Activated T-cell treated with anti-CD3 and anti-CD28 coated beads for 24 hours (primary cell): Measurements from ENCODE around the gene ARHGAP28.
"Not testable (repeated sequence)": the region's sequence is repeated elsewhere in the genome, so short reads cannot be mapped to it uniquely, and the experiment has no call there.

Source experiments
- DNase-seq: peaks from one replicate; pipeline ENCODE4 v3.0.0-alpha.2; 2020; ENCODE audit warnings: low read depth

Gene ARHGAP28

DNA sequence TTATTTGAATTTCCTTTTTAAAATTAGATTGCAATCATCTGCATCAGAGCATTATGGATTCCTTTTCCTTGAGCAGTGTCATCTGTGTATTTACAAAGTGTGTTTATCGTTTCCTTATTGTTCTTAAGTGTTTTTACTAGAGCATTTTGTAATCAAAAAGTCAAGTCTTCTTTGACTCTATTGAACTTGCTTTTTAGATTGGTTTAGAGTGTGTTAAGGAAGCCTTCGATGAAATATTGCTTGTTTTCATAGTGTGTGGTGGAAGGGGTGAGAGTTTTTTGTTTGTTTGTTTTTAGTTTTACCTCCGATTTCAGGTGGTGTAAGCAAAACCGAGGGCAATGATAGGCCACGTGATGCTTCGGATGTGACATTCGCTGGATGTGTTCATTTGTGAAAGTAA lies 45.7 kb downstream of the ARHGAP28 start:
- DNase-seq, result no peak

DNA sequence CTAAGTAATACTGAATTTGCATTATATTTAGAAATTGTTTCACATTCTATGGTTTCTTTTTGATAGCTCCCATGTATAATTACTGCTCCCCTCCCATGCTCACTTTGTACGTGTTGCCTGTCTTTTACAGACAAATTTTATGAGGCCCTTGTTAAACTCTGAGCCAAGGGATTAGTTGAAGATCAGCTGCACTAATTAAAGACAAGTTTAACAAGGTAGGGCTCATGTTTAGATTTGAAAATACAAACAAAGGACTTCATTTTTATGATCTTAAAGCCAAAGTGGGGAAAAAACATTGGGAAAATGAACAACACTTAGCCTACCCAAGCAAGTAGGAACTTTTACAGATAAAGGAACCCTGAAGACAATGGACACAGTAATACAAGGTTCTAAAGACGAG lies 46.2 kb downstream of the ARHGAP28 start:
- no peak for DNase-seq

DNA sequence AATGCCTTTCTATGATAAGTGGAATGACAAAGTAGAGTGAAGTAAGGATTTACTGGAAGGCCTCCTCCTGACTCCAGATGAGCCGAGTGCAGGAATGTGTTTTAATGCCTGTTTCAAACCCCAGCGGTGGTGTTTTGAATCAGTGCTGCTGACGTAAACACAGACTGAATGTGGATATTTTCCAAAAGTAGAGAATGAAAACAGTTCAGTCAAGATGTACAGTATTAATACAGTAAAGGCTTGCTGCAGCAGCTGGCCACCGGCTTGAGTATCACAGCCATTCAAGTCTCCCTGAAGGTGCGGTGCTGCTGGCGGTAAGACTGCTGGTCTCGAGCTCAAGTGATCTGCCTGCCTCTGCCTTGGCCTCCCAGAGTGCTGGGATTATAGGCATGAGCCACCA lies 46.7 kb downstream of the ARHGAP28 start:
- DNase-seq, result no peak

DNA sequence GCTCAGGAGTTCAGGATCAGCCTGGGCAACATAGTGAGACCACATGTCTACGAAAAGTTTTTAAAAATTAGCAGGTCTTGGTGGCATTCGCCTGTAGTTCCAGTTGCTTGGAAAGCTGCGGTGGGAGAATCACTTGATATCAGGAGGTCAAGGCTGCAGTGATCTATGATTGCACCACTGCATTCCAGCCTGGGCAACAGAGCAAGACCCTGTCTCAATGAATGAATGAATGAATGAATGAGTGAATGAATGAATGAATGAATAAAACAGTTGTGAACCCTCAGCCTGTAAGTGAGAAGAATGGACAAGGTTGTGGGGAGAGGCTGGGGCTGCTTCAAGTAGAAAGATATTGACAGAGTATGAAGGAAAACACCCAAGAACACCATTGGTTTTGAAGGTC lies 48.0 kb downstream of the ARHGAP28 start:
- DNase-seq, result no peak

DNA sequence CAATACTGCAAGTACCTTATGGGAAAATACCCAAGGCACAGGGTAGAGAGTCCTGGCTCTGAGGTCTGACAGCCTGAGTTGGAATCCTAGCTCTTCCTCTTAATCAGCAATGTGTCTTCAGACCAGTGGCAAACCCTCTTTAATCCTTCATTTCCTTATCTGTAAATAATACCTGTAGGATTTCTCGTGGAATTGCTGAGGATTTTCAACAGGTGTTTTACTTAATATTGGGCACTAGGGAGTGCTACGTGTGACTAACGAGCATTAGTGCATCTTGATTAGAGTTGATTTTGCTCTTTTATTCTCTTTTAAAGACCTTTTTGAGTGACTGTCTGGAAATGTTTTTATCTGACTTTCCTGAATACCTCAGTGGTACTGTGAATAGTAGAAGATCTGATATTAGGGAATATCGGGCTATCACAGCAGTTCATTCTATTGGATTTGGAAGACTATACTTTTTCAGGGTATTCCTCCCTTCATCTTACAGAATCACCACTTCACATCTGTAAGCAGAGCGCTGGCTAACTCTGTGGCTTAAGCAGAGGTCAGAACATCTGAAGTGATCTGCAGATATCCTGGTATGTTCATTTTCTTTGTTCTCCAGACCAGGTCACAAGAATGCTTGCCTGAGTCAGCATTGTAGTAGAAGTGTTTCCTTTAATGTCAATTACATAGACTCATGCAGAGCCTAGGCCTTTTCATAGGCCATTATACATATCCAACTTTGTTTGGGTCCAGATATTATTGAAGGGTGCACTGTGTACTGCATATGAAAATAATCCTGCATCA lies 49.1 kb downstream of the ARHGAP28 start:
- DNase-seq, result no peak

DNA sequence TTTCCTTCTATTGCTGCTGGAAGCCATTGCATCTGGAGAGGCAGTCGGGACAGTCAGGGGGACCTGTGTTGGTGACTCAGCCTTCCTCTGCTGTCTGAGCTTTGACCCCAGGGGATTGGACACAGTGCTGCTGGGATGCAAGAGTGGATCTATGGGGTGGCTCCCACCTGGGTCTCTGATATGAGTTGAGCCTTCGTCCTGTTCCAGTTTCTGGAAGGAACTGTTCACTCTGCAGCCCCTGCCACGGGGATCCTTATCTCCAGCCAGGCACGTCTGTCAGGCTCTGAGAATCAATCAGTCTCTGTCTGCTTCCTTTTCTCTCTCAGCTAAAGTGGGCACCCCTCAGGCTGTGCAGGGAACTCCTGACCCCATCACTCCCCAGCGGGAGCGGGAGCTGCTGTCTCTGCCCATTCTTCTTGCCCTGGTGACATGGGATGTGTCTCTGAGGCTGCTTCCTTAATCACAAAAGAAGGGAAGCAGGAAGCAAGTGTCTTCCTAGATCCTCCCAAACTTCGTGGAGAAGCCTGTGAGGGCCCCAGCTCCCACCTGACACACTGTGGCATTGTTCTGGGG lies 51.7 kb downstream of the ARHGAP28 start:
- DNase-seq, result no peak

DNA sequence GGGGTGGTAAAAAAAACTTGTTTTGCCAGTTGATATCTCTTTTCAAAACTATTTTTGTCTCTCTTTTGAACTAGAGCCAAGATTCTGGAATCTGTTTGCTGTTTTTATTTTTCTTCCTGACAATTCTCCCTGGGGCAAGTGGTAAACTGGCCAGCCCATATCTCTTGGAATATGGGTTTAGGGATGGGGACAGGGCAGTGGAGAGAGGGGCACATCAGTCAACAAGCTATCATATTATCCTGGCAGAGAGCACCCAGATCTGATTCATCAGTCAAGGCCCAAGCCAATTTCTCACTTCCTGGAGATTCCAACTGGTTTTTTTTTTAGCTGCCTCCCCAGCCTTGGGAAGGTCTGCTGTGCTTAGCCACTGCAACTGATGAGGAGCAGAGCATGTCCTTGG lies 52.3 kb downstream of the ARHGAP28 start:
- no peak for DNase-seq

DNA sequence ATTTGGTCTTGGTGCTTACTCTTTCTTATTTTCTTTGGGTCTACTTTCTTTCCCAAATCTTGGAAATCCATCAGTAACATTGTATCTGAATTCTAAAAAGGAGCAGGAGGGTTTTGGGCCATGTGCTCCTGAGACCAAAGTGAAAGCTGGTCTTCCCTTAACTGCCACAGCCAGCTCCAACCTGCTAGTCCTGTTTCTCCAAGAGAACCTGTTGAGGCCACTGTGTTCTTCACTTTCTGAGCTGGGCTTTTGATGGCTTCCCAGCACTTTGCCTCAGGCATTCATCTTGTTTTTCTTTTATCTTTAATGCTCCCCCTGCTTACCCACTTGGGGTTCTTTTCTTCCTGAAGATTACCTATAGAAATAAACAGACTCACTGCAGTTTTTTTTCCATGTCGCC lies 53.3 kb downstream of the ARHGAP28 start:
- DNase-seq, result no peak

DNA sequence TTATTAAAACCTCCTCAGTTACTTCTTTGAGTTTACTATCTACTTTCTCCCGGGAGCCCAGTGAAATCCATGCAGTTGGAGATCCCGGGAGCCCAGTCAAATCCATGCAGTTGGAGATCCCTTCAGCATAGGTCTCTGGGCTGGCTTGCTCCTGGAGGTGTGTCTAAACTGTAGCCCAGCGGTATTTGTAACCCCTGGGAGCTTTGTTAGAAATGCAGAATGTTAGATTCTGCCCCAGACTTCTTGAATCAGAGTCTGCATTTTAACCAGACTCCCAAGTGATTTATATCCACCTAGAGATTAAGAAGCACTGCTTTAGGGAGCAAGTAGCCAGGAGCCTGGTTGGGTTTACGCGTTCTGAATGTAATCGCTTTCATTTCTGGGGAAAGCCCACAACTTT lies 54.5 kb downstream of the ARHGAP28 start:
- DNase-seq, result no peak

DNA sequence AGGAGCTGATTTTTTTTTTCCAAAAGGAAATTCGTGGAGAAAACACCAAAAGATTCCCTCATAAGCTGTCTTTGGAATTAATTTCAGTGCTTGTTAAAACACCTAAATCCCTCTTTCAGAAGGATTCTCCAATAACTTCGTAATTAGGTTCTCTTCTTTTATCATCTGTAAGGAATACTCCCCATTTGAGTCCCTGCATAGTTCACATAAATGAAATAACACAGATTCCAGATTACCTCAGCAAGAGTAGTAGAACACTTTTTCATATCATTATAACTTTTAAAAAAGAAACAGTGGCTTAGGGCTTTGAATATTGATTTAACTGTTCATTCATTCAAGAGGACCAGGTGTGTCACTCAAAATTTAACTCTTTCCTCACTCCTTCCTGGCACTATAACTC lies 55.5 kb downstream of the ARHGAP28 start:
- no peak for DNase-seq

DNA sequence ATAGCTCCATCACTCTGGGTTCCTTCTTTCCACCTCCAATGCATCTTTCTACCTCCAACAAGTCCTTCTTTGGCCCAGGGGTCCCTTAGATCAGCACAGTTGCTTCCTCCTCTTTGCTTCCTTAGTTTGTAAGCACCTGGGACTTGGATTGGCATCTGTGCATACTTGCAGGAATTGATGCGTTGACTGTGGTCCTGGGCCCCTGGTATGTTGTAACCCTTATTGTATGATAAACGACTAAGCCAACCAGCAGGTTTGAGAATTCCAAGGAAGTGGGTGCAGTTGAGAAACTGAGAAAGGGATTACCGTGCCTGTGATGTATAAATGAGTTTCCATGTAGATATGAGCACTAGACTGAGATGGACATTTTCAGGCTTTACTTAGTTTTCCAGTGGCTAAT lies 55.9 kb downstream of the ARHGAP28 start:
- DNase-seq, result no peak

DNA sequence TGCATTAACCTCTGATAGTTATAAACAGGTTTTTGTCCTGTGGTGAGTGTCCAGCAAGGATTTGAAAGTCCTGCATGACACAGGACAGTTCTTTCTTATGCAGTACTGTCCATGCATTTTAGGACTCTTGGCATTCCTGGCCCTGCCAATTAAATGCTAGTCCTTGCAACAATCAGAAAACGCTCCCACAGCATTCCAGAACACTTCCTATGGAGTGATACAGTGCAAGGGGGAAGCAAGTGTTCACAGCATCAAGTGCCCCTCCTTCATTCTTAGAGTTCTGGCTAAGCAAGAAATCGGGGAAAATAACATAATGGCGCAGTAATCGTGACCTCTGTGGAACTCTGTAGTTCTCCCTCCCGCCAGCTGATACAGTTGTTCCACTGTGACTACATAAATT lies 62.9 kb downstream of the ARHGAP28 start:
- no peak for DNase-seq

DNA sequence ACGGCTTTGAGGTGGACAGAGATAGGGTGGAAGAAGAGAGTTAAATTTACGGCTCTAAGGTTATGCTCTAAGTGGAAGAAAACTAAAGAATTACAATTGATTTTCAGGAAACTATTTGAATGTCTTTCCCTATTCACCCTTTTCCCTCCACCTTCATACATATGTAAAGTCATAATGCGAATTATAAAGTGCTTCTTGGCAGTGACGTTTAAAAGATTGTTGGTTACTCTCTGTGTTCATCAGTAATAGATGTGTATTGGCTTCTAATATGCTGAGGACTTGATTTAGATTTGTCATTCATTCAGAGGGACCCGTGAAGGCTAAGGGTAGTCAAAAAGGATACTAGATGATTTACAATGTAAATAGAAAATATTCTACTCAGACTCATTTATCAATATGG lies 63.9 kb downstream of the ARHGAP28 start:
- DNase-seq, result no peak

DNA sequence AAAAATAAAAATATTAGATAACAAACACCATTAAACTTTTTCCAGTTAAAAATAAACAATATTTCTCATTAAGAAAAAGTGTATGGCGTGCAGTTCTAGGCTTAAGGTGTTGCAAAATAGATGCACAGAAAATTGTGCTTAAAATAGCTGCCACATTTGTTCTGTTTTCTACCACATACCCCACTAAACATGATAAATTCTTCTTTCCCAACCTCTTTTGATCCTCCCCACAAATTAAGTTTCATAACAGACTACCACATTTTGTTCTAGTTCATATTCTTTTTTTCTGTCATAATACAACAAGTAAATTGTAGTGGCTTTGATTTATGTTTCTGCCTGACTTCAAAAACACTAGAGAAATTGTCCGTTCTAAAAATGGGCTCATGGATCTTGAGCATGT lies 64.5 kb downstream of the ARHGAP28 start:
- no peak for DNase-seq

DNA sequence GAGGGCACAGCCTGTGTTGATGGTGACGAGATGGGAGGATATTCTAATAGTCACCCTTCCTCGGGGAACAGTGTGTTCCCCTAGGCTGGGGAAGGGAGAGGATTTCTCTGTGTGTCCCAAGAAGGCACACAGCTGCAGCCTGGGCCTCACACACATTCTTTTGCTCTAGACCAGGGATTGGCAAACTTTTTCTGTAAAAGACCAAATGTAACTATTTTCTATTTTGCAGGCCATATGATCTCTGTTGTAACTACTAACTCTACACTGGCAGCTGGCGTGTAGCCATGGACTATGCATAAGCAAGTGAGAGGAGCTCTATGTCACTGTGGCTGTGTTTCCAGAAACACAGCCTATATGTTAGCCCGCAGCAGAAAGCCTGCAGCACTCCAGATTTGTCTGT lies 65.8 kb downstream of the ARHGAP28 start:
- DNase-seq, result no peak

DNA sequence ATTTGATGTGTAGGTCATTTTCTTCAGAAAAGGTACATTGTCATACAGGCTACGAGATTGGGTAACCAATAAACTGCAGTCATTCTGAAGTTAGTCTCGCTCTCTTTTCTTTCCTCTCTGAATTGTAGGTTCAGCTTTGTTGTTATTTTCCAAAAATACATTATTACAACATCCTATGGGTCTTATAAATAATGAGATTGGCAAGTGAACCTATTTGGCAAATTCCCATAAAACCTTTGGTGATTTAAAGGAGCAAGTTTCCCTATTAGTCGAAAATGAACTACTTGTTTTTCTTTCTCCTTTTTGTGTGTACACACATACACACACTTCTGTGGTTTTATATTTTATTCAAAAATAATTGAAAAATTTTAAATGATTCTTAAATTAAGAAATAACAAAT lies 67.0 kb downstream of the ARHGAP28 start:
- no peak for DNase-seq

DNA sequence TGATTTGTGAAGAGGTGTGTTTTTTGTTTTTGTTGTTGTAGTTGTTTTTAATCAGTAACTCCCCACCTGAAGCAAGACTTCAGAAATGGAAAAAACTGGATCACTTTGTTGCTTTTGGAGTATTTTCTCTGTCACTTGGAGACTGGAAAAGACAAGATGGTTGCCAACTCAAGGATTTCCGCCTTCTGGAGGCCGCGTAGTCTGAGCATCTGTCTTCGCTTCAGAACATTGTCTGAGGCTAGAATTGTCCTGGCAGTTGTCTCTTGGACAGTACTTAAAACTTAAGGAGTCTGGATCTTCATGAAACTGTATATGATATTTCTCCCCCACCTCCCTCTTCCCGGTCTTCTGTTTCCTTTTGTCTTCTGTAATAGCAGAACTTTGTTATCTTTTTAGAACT lies 67.7 kb downstream of the ARHGAP28 start:
- DNase-seq, result no peak

DNA sequence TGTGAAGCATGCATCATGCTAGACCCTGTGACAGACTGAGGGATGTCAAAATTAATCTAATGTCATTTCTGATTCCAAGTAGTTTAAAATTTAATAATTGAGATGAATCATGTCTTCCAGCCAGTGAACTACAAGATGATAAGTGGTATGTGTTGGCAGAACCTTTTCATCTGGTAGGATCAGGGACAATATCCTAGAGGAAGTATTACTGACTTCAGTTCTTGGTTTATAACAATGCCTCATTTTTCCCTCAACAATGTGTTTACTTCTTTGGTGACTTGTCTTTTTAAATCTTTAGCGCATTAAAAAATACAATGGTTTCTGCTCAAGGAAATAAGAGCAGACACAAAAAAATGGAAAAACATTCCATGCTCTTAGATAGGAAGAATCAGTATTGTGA lies 69.4 kb downstream of the ARHGAP28 start:
- no peak for DNase-seq

DNA sequence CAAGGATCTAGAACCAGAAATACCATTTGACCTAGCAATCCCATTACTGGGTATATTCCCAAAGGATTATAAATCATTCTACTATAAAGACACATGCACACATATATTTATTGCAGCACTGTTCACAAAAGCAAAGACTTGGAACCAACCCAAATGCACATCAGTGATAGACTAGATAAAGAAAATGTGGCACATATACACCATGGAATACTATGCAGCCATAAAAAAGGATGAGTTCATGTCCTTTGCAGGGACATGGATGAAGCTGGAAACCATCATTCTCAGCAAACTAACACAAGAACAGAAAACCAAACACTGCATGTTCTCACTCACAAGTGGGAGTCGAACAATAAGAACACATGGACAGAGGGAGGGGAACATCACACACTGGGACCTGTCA lies 70.8 kb downstream of the ARHGAP28 start:
- DNase-seq, result not testable (repeated sequence)

DNA sequence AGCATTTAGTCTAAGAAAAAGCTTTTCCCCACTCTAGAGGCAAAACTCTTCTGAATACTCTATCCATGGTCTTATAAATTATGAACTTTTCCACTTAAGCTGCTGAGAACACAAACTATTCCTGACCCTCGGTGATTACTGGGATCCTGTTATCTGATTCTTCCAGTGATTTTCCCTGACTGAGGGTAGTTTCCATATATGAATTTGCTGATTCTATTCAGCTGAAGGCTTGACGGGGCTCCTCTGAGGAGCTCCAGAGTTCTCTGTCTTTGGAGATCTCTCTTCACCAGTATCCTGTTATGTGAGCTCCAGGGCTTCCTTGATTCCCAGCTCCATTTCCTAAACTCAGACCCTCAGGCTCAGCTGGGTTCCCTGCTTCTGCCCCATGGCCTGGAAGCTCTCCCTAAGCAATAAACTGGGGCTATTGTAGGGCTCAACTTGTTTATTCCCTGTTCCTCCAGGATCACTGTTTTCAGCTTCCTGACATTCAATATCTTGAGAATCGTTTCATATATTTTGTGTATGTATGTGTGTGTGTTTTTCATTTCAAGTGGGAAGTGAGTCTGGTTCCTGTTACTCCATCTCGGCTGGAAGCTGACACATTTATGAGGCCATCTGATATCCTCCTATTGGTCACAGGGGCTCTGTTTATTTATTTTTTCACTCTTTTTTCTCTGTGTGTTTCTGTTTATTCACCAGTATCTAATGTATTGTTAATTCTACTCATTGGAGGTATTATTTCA lies 78.2 kb downstream of the ARHGAP28 start:
- DNase-seq, result no peak

DNA sequence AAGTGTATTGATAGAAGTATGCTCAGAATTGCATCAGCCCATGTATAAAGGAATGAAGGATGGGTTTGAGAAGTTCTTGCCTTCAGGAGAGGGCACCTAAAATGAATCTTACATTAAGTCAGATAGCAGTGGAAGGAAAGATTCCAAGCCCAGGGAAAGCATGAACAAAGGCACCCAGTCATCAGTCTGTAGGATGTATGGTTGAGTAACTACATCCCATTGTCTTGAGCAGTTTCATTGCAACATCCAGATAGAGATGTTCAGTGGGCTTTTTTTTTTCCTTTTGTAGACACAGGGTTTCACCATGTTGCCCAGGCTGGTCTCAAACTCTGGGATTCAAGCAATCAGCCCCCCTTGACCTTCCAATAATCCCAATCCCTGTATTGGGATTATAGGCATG lies 80.7 kb downstream of the ARHGAP28 start:
- no peak for DNase-seq

DNA sequence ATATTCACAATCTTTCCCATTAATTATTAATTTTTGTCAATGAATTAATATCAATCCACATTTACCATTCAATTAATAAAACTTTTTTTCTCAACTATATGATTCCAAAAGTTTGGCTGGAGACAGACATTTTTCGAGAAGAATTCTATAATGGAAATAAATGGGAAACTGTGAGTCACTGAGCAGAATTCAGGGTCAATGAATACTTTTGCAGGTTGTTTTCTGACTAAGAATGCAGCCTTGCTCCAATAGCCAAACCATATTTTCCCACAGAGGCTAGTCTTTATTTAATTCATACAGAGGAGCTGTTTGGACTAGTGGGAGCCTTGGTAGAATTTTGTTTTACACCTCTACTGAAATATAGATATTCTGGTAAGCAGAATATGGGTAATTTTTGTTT lies 82.3 kb downstream of the ARHGAP28 start:
- DNase-seq, result no peak

DNA sequence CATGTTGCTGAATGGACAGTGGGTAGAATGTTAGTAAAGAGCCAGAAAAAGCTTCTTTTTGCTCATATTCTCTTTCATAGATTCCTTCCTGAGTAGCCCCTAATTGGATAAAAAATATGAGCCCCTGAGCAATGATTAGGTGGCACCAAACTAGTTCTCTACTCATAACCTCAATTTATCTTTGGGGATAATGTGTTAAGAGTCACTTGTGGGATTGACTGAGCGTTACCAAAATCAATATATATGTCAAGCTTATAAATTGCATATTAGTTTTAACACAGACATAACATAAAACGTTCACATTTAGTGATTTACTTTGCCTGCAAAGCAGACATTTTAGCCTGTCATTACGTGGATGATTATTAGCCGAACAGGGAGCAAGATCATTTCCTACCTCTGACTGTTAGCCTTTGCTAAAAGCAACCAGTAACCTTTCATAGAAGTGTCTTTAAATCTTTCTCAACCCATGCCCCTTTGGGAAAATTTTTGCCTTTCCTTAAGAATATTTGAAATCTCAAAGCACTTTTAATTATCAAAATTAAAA lies 85.4 kb downstream of the ARHGAP28 start:
- no peak for DNase-seq
